Activated CD4-positive, alpha-beta T cell treated with anti-CD3 and anti-CD28 coated beads, Interleukin-2, amount 10 ng/mL, durations not matched to agents 24 days and 14 days (primary cell): ENCODE data around the gene OLAH. TPM values are rescaled to one million over a fixed set of nuclear protein-coding genes. Genes with fewer than 3 reads are reported as not detected.
A peak's percentile ranks its signal among the peaks of the same experiment; 100 is the strongest.

Experiments used
- DNase-seq: peaks from one replicate; pipeline ENCODE4 v3.0.0; 2022
- H3K27ac Mint-ChIP-seq: one replicate; pipeline ENCODE4 v1.8.0; 2022; ENCODE audit warnings: mild to moderate bottlenecking, mixed read lengths
- H3K27me3 Mint-ChIP-seq: one replicate; pipeline ENCODE4 v1.8.0; 2022; ENCODE audit warnings: mixed read lengths
- H3K36me3 Mint-ChIP-seq: one replicate; pipeline ENCODE4 v1.8.0; 2022; ENCODE audit warnings: low read depth, mild to moderate bottlenecking, mixed read lengths
- H3K4me1 Mint-ChIP-seq: one replicate; pipeline ENCODE4 v1.8.0; 2021; ENCODE audit warnings: mixed read lengths
- H3K4me3 Mint-ChIP-seq: one replicate; pipeline ENCODE4 v1.8.0; 2022; ENCODE audit warnings: mild to moderate bottlenecking, moderate library complexity, mixed read lengths
- H3K9me3 Mint-ChIP-seq: one replicate; pipeline ENCODE4 v1.8.0; 2021; ENCODE audit warnings: mixed read lengths
- intact Hi-C: fragments of 100-400 bp; cut with micrococcal nuclease; formaldehyde crosslinking; loops from one replicate; pipeline ENCODE4 v1.15.1; 2023
- total RNA-seq: library from RNA; stranded (reverse); gene quantifications from 2 replicates; pipeline ENCODE4 v1.2.3, GENCODE V29; 2022

OLAH gene
- total RNA-seq, 1 donor from 2014 or later: 0.26 TPM

GRCh38 chr10:15121707-15122106 lies 78.0 kb downstream of the OLAH start:
- intact Hi-C loops: no loop called here
- Mint-ChIP-seq H3K27me3 (no peaks in the 10 kb centered on the region), H3K4me1 (peaks cover 22% of the 10 kb centered on the region), H3K9me3 (no peaks in the 10 kb centered on the region), H3K36me3 (peaks cover 43% of the 10 kb centered on the region), H3K27ac (no peak overlapping the region), H3K4me3 (no peak overlapping the region)
- no peak for DNase-seq

DNA sequence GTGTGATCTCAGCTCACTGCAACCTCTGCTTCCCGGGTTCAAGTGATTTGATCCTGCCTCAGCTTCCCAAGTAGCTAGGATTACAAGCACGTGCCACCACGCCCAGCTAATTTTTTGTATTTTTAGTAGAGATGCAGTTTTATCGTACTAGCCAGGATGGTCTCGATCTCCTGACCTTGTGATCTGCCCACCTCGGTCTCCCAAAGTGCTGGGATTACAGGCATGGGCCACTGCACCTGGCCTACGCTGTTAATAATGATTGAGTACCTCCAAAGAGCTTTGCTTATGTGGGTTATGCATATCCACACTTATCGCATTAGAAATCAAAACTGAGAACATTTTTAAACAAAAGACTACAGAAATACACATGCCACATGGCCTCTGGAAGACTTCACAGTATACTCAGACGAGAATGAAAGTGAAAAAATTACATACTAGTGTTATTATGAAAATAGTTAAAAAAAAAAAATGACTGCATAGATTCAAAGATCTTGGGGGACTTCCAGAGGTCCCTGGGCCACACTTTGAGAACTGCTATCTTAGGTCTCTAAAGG lies 78.8 kb downstream of the OLAH start:
- Mint-ChIP-seq H3K27ac (peak overlapping the region; percentile 84), H3K27me3 (no peaks in the 10 kb centered on the region), H3K9me3 (no peaks in the 10 kb centered on the region), H3K4me3 (peak overlapping the region; percentile 39), H3K36me3 (peaks cover 46% of the 10 kb centered on the region), H3K4me1 (peaks cover 22% of the 10 kb centered on the region)
- DNase-seq: no peak
- intact Hi-C loops: loop anchor here (1.0 kb wide), 2 partner anchors 19 to 45 kb away; no protein-coding TSS in a partner anchor

Other genes with a start within 250 kb of the OLAH start
- 0.62 and 0.70 TPM in 2 replicates for gene CDNF, start 205.9 kb upstream of the OLAH start, total RNA-seq
- 42.0 and 44.1 TPM in 2 replicates for gene HSPA14, start 205.6 kb upstream of the OLAH start, total RNA-seq
- gene MSANTD7, start 205.6 kb upstream of the OLAH start, total RNA-seq: 28.9 and 30.3 TPM in 2 replicates
- gene SUV39H2, start 165.1 kb upstream of the OLAH start, total RNA-seq: 46.7 and 47.5 TPM in 2 replicates
- gene DCLRE1C, start 89.8 kb upstream of the OLAH start, total RNA-seq: 17.5 and 21.0 TPM in 2 replicates
- gene MEIG1, start 84.6 kb upstream of the OLAH start, total RNA-seq: not detected in 2 replicates
- gene ACBD7, start 44.8 kb downstream of the OLAH start, total RNA-seq: 1.0 and 1.3 TPM in 2 replicates
- 22.6 and 23.3 TPM in 2 replicates for gene RPP38, start 53.4 kb downstream of the OLAH start, total RNA-seq
- gene NMT2, start 124.8 kb downstream of the OLAH start, total RNA-seq: 13.7 and 14.1 TPM in 2 replicates